Endothelial cell of umbilical vein (primary cell): Measurements from ENCODE around the gene TOP3A. TPM values are rescaled to one million over a fixed set of nuclear protein-coding genes. Genes with fewer than 3 reads are reported as not detected.

Experiments
- BruUV-seq: library from RNA; stranded (reverse); fragments of 400-500 nt; replicated peaks from 2 replicates; lab custom pipeline; 2021; lab: Mats Ljungman, UMichigan
- CTCF ChIA-PET: fragments of 300-600, 350-600 bp; sonication (Branson Sonifier 250); formaldehyde crosslinking; loops from one replicate; lab custom pipeline; 2021; ENCODE audit warnings: antibody characterized with exemption, inconsistent platforms; lab: Charles Lee
- POLR2A ChIA-PET: fragments of 300-600, 350-600 bp; sonication (Branson Sonifier 250); formaldehyde crosslinking; loops from one replicate; lab custom pipeline; 2021; ENCODE audit warnings: antibody characterized with exemption, inconsistent platforms; lab: Charles Lee
- DNase-seq: peaks from one replicate; pipeline ENCODE4 v3.0.0-alpha.2; 2011; ENCODE audit warnings: low read depth, low spot score
- FAIRE-seq: peaks from 2 replicates; lab custom pipeline; 2011; peaks lifted over from hg19 to GRCh38; lab: Jason Lieb, UNC
- H2AFZ ChIP-seq: 2 replicates; pipeline ENCODE4 v1.6.0; 2012; ENCODE audit warnings: low read depth, low read length, control low read depth, inconsistent platforms
- H3K27ac ChIP-seq: 2 replicates; pipeline ENCODE4 v1.5.1; 2011; ENCODE audit warnings: low read depth, mild to moderate bottlenecking, control low read depth, low read length, moderate library complexity; ENCODE audit not compliant: insufficient read depth
- H3K27me3 ChIP-seq, 2 experiments: 2 replicates each; pipeline versions ENCODE4 v1.6.0 to v1.6.1; 2011; ENCODE audit warnings: low read length in 2 of 2, mixed read lengths in 1 of 2; ENCODE audit not compliant: control insufficient read depth in 2 of 2, insufficient read depth in 2 of 2
- H3K36me3 ChIP-seq, 2 experiments: 2 replicates in 1 of 2; 3 replicates in 1 of 2; pipeline ENCODE4 v1.5.1; 2011; ENCODE audit warnings: low read length in 2 of 2, mild to moderate bottlenecking in 1 of 2, moderate library complexity in 1 of 2; ENCODE audit not compliant: control insufficient read depth in 2 of 2, insufficient read depth in 2 of 2; ENCODE audit errors: extremely low read depth in 1 of 2
- H3K4me1 ChIP-seq: 3 replicates; pipeline ENCODE4 v1.5.1; 2011; ENCODE audit warnings: mild to moderate bottlenecking, low read length; ENCODE audit not compliant: control insufficient read depth, insufficient read depth; ENCODE audit errors: extremely low read depth
- H3K4me2 ChIP-seq: 2 replicates; pipeline ENCODE4 v1.6.1; 2011; ENCODE audit warnings: low read length, control low read depth, mixed read lengths; ENCODE audit not compliant: insufficient read depth
- H3K4me3 ChIP-seq, 3 experiments: fragments of 200-600 bp in 1 of 3; sonication (generic), shearing (Covaris generic) in 1 of 3; replicated peaks in 1 of 3; 2 replicates each; pipeline ENCODE4 v1.5.1; 2011 to 2016; ENCODE audit warnings: control low read depth in 3 of 3, low read length in 3 of 3, mild to moderate bottlenecking in 2 of 3, inconsistent platforms in 1 of 3, low read depth in 1 of 3, moderate library complexity in 1 of 3; ENCODE audit not compliant: insufficient read depth in 1 of 3
- H3K79me2 ChIP-seq: 2 replicates; pipeline ENCODE4 v1.6.0; 2012; ENCODE audit warnings: low read length, inconsistent platforms; ENCODE audit not compliant: control insufficient read depth, insufficient read depth
- H3K9ac ChIP-seq: replicated peaks from 2 replicates; pipeline ENCODE3; 2011; ENCODE audit warnings: low read length, control low read depth; ENCODE audit not compliant: insufficient read depth; ENCODE audit errors: extremely low read depth
- H3K9me1 ChIP-seq: replicated peaks from 3 replicates; pipeline ENCODE4 v1.6.0; 2011; ENCODE audit warnings: mild to moderate bottlenecking, low read length; ENCODE audit not compliant: control insufficient read depth, insufficient read depth; ENCODE audit errors: extremely low read depth
- H3K9me3 ChIP-seq: replicated peaks from 2 replicates; pipeline ENCODE4 v1.5.1; 2012; ENCODE audit warnings: low read length, inconsistent platforms; ENCODE audit not compliant: control insufficient read depth, insufficient read depth
- H4K20me1 ChIP-seq: replicated peaks from 2 replicates; pipeline ENCODE3; 2011; ENCODE audit warnings: mild to moderate bottlenecking, low read length; ENCODE audit not compliant: control insufficient read depth, insufficient read depth; ENCODE audit errors: extremely low read depth
- CTCF ChIP-seq, 2 donors: IDR thresholded peaks; 1 replicate in 1 of 2; 2 replicates in 1 of 2; pipeline ENCODE4 v1.5.1; 2011; ENCODE audit warnings: low read length in 2 of 2, mild to moderate bottlenecking in 2 of 2, moderate library complexity in 2 of 2, control low read depth in 1 of 2, inconsistent platforms in 1 of 2, low read depth in 1 of 2; ENCODE audit not compliant: insufficient read depth in 1 of 2; ENCODE audit errors: extremely low read depth in 1 of 2
- EZH2 ChIP-seq: IDR thresholded peaks from 2 replicates; pipeline ENCODE4 v1.6.1; 2012; ENCODE audit warnings: borderline replicate concordance, low read depth, mild to moderate bottlenecking, moderate library complexity, low read length, inconsistent platforms; ENCODE audit not compliant: severe bottlenecking
- FOS ChIP-seq: IDR thresholded peaks from 2 replicates; pipeline ENCODE4 v1.6.1; 2011; ENCODE audit warnings: mild to moderate bottlenecking, low read length, moderate library complexity, borderline replicate concordance; ENCODE audit not compliant: insufficient read depth
- GATA2 ChIP-seq: IDR thresholded peaks from 2 replicates; pipeline ENCODE4 v1.7.0; 2011; ENCODE audit warnings: low read depth, mild to moderate bottlenecking, moderate library complexity, mixed read lengths, low read length; ENCODE audit not compliant: insufficient read length, insufficient read depth
- JUN ChIP-seq: IDR thresholded peaks from 2 replicates; pipeline ENCODE4 v1.6.1; 2011; ENCODE audit warnings: borderline replicate concordance, low read depth; ENCODE audit not compliant: insufficient read length, insufficient read depth
- MAX ChIP-seq: IDR thresholded peaks from 2 replicates; pipeline ENCODE4 v1.6.1; 2011; ENCODE audit not compliant: insufficient read depth, insufficient read length
- MYC ChIP-seq: IDR thresholded peaks from one replicate; pipeline ENCODE4 v1.6.1; 2011; ENCODE audit warnings: mild to moderate bottlenecking, low read depth, low read length
- POLR2A ChIP-seq: IDR thresholded peaks from 2 replicates; pipeline ENCODE4 v1.6.1; 2012; ENCODE audit warnings: low read depth, mild to moderate bottlenecking, control low read depth, low read length
- POLR2AphosphoS5 ChIP-seq: IDR thresholded peaks from 2 replicates; pipeline ENCODE4 v1.6.1; 2012; ENCODE audit warnings: low read depth, mild to moderate bottlenecking, control low read depth, low read length, moderate library complexity; ENCODE audit not compliant: insufficient read depth
- dilution Hi-C: fragments of 300-500 bp; cut with MboI; formaldehyde crosslinking; loops from one replicate; pipeline ENCODE4 v1.15.0; 2019; ENCODE audit warnings: low sequenced_read_pairs; ENCODE audit not compliant: extremely low pct_ligation_motif_present
- intact Hi-C: fragments of 100-400 bp; cut with micrococcal nuclease; formaldehyde crosslinking; loops from one replicate; pipeline ENCODE4 v1.10.0; 2022
- polyA plus RNA-seq, 4 experiments: library from polyadenylated mRNA; depleted of rRNA in 3 of 4; stranded (reverse) in 3 of 4; unstranded in 1 of 4; fragments of >200 nt; gene quantifications; 2 replicates each; pipeline versions ENCODE4 v1.2.1 to v1.2.3, GENCODE V29; 2011 to 2012; ENCODE audit warnings: missing spikeins in 1 of 4
- total RNA-seq: library from RNA; stranded (reverse); gene quantifications from 2 replicates; pipeline ENCODE4 v1.2.3, GENCODE V29; 2021

Gene TOP3A
- total and polyA plus RNA-seq, 2 donors (not counting 3 experiments of a cell fraction or from before 2014, with no cell fraction given), result 20.4 to 53.1 TPM

- H2AFZ ChIP-seq, result no peak overlapping the region
- no peak for DNase-seq
- peaks cover 2% of the 10 kb centered on the region for H3K4me1 ChIP-seq
- H3K9ac ChIP-seq, result no peak overlapping the region
- dilution Hi-C loops (no loop called here), intact Hi-C loops (no loop called here)
- ChIA-PET CTCF (interaction anchor here (0.9 to 2.2 kb wide), 3 partner anchors 10 to 88 kb away, joined by 3 to 10 read pairs (median 6); no protein-coding TSS in a partner anchor), POLR2A (no interaction called here)
- no peaks in the 10 kb centered on the region for H3K27me3 ChIP-seq
- H3K4me2 ChIP-seq, result no peak overlapping the region
- no peaks in the 10 kb centered on the region for H3K9me1 ChIP-seq
- H3K36me3 ChIP-seq, result peaks cover 3 to 44% of the 10 kb centered on the region in 2 experiments
- FAIRE-seq, result no peak
- no peaks in the 10 kb centered on the region for H3K9me3 ChIP-seq
- H3K4me3 ChIP-seq, result no peak overlapping the region
- H4K20me1 ChIP-seq, result no peaks in the 10 kb centered on the region
- peaks cover 20% of the 10 kb centered on the region for H3K79me2 ChIP-seq
- TF ChIP-seq MAX (no peak), EZH2 (no peak), MYC (no peak), POLR2A (no peak), JUN (no peak), GATA2 (no peak), POLR2AphosphoS5 (no peak), CTCF (IDR thresholded peaks at IDR 0.05; ENCODE audit: extremely low read depth in 1 of 2, insufficient read depth in 1 of 2, low read depth in 1 of 2, low read length in 2 of 2) (no peak), FOS (no peak)
- BruUV-seq, result no TSS peak
- H3K27ac ChIP-seq, result no peak overlapping the region
These were observed 8.8 kb upstream of the TOP3A start for GRCh38 chr17:18323507-18324139.
